SK-N-SH (cell line): ENCODE measurements around the gene SECISBP2L. TPM values are rescaled to one million over a fixed set of nuclear protein-coding genes. Genes with fewer than 3 reads are reported as not detected.
A peak's percentile ranks its signal among the peaks of the same experiment; 100 is the strongest.

Source experiments
- CTCF ChIA-PET: fragments of 300-600, 350-600 bp; formaldehyde crosslinking; extraction: SDS; loops from one replicate; lab custom pipeline; 2021; lab: Yijun Ruan, JAX
- POLR2A ChIA-PET: fragments of 350-600 bp; sonication (Branson Sonifier 250); formaldehyde crosslinking; extraction: SDS; loops from one replicate; lab custom pipeline; 2020; ENCODE audit warnings: antibody characterized with exemption, inconsistent platforms; lab: Yijun Ruan, JAX
- DNase-seq: peaks from one replicate; pipeline ENCODE4 v3.0.0; 2012
- H2AFZ ChIP-seq: fragments of 200-600 bp; sonication (generic); 2 replicates; pipeline ENCODE4 v1.8.1; 2016; ENCODE audit warnings: antibody characterized with exemption, mild to moderate bottlenecking, low read depth
- H3F3A ChIP-seq: fragments of 200-600 bp; sonication (generic); replicated peaks from 2 replicates; pipeline ENCODE3; 2016; ENCODE audit warnings: antibody characterized with exemption, mild to moderate bottlenecking; ENCODE audit not compliant: insufficient read depth
- H3K27ac ChIP-seq, 2 experiments: fragments of 200-500 bp in 1 of 2; fragments of 200-600 bp in 1 of 2; sonication (Bioruptor generic) in 1 of 2; sonication (generic), shearing (Covaris generic) in 1 of 2; 2 replicates each; pipeline versions ENCODE4 v1.5.1 to v1.6.1; 2014 to 2016; ENCODE audit warnings: low read depth in 2 of 2, inconsistent platforms in 1 of 2, low read length in 1 of 2, mild to moderate bottlenecking in 1 of 2, mixed read lengths in 1 of 2
- H3K27me3 ChIP-seq: fragments of 200-600 bp; sonication (generic), shearing (Covaris generic); 2 replicates; pipeline ENCODE4 v1.6.1; 2016; ENCODE audit warnings: mixed run types; ENCODE audit not compliant: insufficient read depth
- H3K36me3 ChIP-seq, 2 experiments: fragments of 200-500 bp in 1 of 2; fragments of 200-600 bp in 1 of 2; sonication (Bioruptor generic) in 1 of 2; sonication (generic) in 1 of 2; replicated peaks in 1 of 2; 2 replicates each; pipeline versions ENCODE3 to v1.5.1; 2014 to 2016; ENCODE audit warnings: low read length in 1 of 2, mild to moderate bottlenecking in 1 of 2; ENCODE audit not compliant: insufficient read depth in 2 of 2, control insufficient read depth in 1 of 2
- H3K4me1 ChIP-seq, 2 experiments: fragments of 200-500 bp in 1 of 2; fragments of 200-600 bp in 1 of 2; sonication (Bioruptor generic) in 1 of 2; sonication (generic), shearing (Covaris generic) in 1 of 2; 2 replicates each; pipeline versions ENCODE4 v1.5.1 to v1.6.1; 2014 to 2016; ENCODE audit warnings: low read depth in 1 of 2, low read length in 1 of 2, mixed run types in 1 of 2; ENCODE audit not compliant: insufficient read depth in 2 of 2, control insufficient read depth in 1 of 2
- H3K4me2 ChIP-seq: fragments of 200-600 bp; sonication (generic), shearing (Covaris generic); 2 replicates; pipeline ENCODE4 v1.6.1; 2017; ENCODE audit warnings: mixed run types
- H3K4me3 ChIP-seq, 2 experiments: fragments of 200-500 bp in 1 of 2; fragments of 200-600 bp in 1 of 2; sonication (Bioruptor generic) in 1 of 2; sonication (generic), shearing (Covaris generic) in 1 of 2; 2 replicates each; pipeline versions ENCODE4 v1.5.1 to v1.8.1; 2014 to 2016; ENCODE audit warnings: low read depth in 2 of 2, inconsistent platforms in 1 of 2, low read length in 1 of 2, mild to moderate bottlenecking in 1 of 2, mixed read lengths in 1 of 2, moderate library complexity in 1 of 2
- H3K79me2 ChIP-seq: fragments of 200-600 bp; sonication (generic); 2 replicates; pipeline ENCODE4 v1.8.1; 2017; ENCODE audit warnings: mild to moderate bottlenecking; ENCODE audit not compliant: insufficient read depth
- H3K9ac ChIP-seq: fragments of 200-600 bp; sonication (generic); 2 replicates; pipeline ENCODE4 v1.6.1; 2017; ENCODE audit warnings: mixed run types
- H3K9me2 ChIP-seq: fragments of 200-600 bp; sonication (generic); 2 replicates; pipeline ENCODE4 v1.6.1; 2017; ENCODE audit warnings: mixed run types
- H3K9me3 ChIP-seq: fragments of 200-600 bp; sonication (generic); 2 replicates; pipeline ENCODE4 v1.6.1; 2017; ENCODE audit warnings: mixed run types, mild to moderate bottlenecking, moderate library complexity
- H4K20me1 ChIP-seq: fragments of 200-600 bp; sonication (generic); 2 replicates; pipeline ENCODE4 v1.6.1; 2017; ENCODE audit warnings: mild to moderate bottlenecking, mixed run types; ENCODE audit not compliant: insufficient read depth
- CHD2 ChIP-seq: fragments of 150-350 bp; IDR thresholded peaks from 2 replicates; pipeline ENCODE4 v1.6.1; 2018; ENCODE audit warnings: low read length; ENCODE audit not compliant: partially characterized antibody
- ELF1 ChIP-seq: IDR thresholded peaks from 2 replicates; pipeline ENCODE4 v1.4.0; 2012
- EP300 ChIP-seq, 2 experiments: IDR thresholded peaks; 2 replicates each; pipeline versions ENCODE4 v1.4.0 to v1.6.1; 2012; ENCODE audit warnings: borderline replicate concordance in 1 of 2, low read depth in 1 of 2, low read length in 1 of 2
- EZH2phosphoT487 ChIP-seq: fragments of 200-600 bp; sonication (generic); IDR thresholded peaks from 2 replicates; pipeline ENCODE4 v1.6.1; 2017; ENCODE audit warnings: low read depth, mixed run types, mild to moderate bottlenecking, antibody characterized with exemption, moderate library complexity, borderline replicate concordance
- FOSL2 ChIP-seq: IDR thresholded peaks from 2 replicates; pipeline ENCODE4 v1.4.0; 2012; ENCODE audit warnings: low read depth, mild to moderate bottlenecking, moderate library complexity, borderline replicate concordance
- FOXM1 ChIP-seq: IDR thresholded peaks from 2 replicates; pipeline ENCODE4 v1.4.0; 2012; ENCODE audit warnings: low read depth, mild to moderate bottlenecking
- GABPA ChIP-seq: IDR thresholded peaks from 2 replicates; pipeline ENCODE4 v1.4.0; 2012; ENCODE audit warnings: low read depth, mild to moderate bottlenecking
- GATA2 ChIP-seq: sonication (generic); formaldehyde crosslinking; IDR thresholded peaks from 2 replicates; pipeline ENCODE4 v1.5.0; 2020; ENCODE audit warnings: mild to moderate bottlenecking, missing genetic modification reagents
- JUND ChIP-seq: IDR thresholded peaks from 2 replicates; pipeline ENCODE4 v1.4.0; 2012
- MAX ChIP-seq: IDR thresholded peaks from 2 replicates; pipeline ENCODE4 v1.4.0; 2012; ENCODE audit warnings: low read depth
- MEF2A ChIP-seq: IDR thresholded peaks from 2 replicates; pipeline ENCODE4 v1.4.0; 2012; ENCODE audit warnings: low read depth, borderline replicate concordance
- MXI1 ChIP-seq: IDR thresholded peaks from 2 replicates; pipeline ENCODE4 v1.6.1; 2012; ENCODE audit warnings: mild to moderate bottlenecking, low read depth, low read length, improper control_type of control experiment
- NFIC ChIP-seq: IDR thresholded peaks from 2 replicates; pipeline ENCODE4 v1.4.0; 2012; ENCODE audit warnings: borderline replicate concordance
- PBX3 ChIP-seq: IDR thresholded peaks from 2 replicates; pipeline ENCODE4; 2012
- RAD21 ChIP-seq: IDR thresholded peaks from 2 replicates; pipeline ENCODE4 v1.6.1; 2012; ENCODE audit warnings: mild to moderate bottlenecking, low read length
- RCOR1 ChIP-seq: fragments of 150-350 bp; IDR thresholded peaks from 2 replicates; pipeline ENCODE4 v1.6.1; 2017; ENCODE audit warnings: antibody characterized with exemption, low read length
- REST ChIP-seq: IDR thresholded peaks from 2 replicates; pipeline ENCODE4 v1.6.1; 2012; ENCODE audit warnings: mild to moderate bottlenecking, low read depth, low read length, moderate library complexity
- RFX5 ChIP-seq: IDR thresholded peaks from 2 replicates; pipeline ENCODE4 v1.6.1; 2012; ENCODE audit warnings: mild to moderate bottlenecking, improper control_type of control experiment, low read length
- RXRA ChIP-seq: IDR thresholded peaks from 2 replicates; pipeline ENCODE4 v1.4.0; 2012; ENCODE audit warnings: low read depth, mild to moderate bottlenecking, borderline replicate concordance
- SIN3A ChIP-seq: IDR thresholded peaks from 2 replicates; pipeline ENCODE4 v1.6.1; 2012; ENCODE audit warnings: low read depth, mild to moderate bottlenecking, low read length, moderate library complexity, borderline replicate concordance
- SMC3 ChIP-seq: IDR thresholded peaks from 2 replicates; pipeline ENCODE4 v1.6.1; 2012; ENCODE audit warnings: low read depth, low read length, improper control_type of control experiment
- TAF1 ChIP-seq: IDR thresholded peaks from 2 replicates; pipeline ENCODE4 v1.6.1; 2012; ENCODE audit warnings: low read depth, mild to moderate bottlenecking, low read length, moderate library complexity, borderline replicate concordance
- TCF12 ChIP-seq: IDR thresholded peaks from 2 replicates; pipeline ENCODE4 v1.4.0; 2012
- TEAD4 ChIP-seq: IDR thresholded peaks from 2 replicates; pipeline ENCODE4 v1.4.0; 2012; ENCODE audit warnings: mild to moderate bottlenecking, borderline replicate concordance; ENCODE audit not compliant: insufficient read depth
- USF2 ChIP-seq: fragments of 150-350 bp; IDR thresholded peaks from 2 replicates; pipeline ENCODE4 v1.6.1; 2017; ENCODE audit warnings: antibody characterized with exemption, low read length, low read depth, borderline replicate concordance
- YY1 ChIP-seq: IDR thresholded peaks from 2 replicates; pipeline ENCODE4 v1.4.0; 2012; ENCODE audit warnings: low read depth, mild to moderate bottlenecking
- ZBTB33 ChIP-seq: IDR thresholded peaks from 2 replicates; pipeline ENCODE4 v1.4.0; 2012; ENCODE audit warnings: low read depth, borderline replicate concordance
- WGBS: methylation state at CpG from one replicate; pipeline ENCODE4 v1.1.6; 2017; ENCODE audit warnings: low lambda C conversion rate; 5-methylcytosine and 5-hydroxymethylcytosine counted together
- polyA plus RNA-seq, 3 experiments: library from polyadenylated mRNA; depleted of rRNA; stranded (reverse); fragments of >200 nt; gene quantifications; 2 replicates each; pipeline ENCODE4 v1.2.3, GENCODE V29; 2012

SECISBP2L gene
- polyA plus RNA-seq, 1 of the 3 experiments (the other 2 are of a cell fraction): 6.0 TPM

GRCh38 chr15:49060710-49061495 lies 14.7 kb upstream of the SECISBP2L start:
- Histone ChIP-seq H3K27me3 (no peaks in the 10 kb centered on the region), H3K36me3 (no peaks in the 10 kb centered on the region), H3K27ac (peak overlapping the region; percentile 48 to 66; a peak in 3 of 4 replicates), H3K9ac (0 out of 2 replicates have a peak overlapping the region, but pooled peaks have one; percentile 15), H2AFZ (peak overlapping the region; percentile 17), H3F3A (peaks cover 24% of the 10 kb centered on the region), H3K4me3 (no peak overlapping the region), H3K79me2 (no peaks in the 10 kb centered on the region), H3K4me1 (peaks cover 10 to 20% of the 10 kb centered on the region in 2 experiments), H3K9me3 (no peaks in the 10 kb centered on the region), H4K20me1 (no peaks in the 10 kb centered on the region), H3K4me2 (peak overlapping the region; percentile 13; the same call in 1 of the 2 replicates), H3K9me2 (no peaks in the 10 kb centered on the region)
- ChIA-PET CTCF (interaction anchor here (0.9 to 1.0 kb wide), 3 partner anchors 14 to 45 kb away, joined by 3 read pairs; no protein-coding TSS in a partner anchor), POLR2A (no interaction called here)
- 65% methylated on average over 4 of the region's 4 CpGs for WGBS
- DNase-seq: no peak
- TF ChIP-seq USF2 (no peak), TAF1 (no peak), FOSL2 (peak; percentile 35; the same call in 1 of the 2 replicates), FOXM1 (no peak), GABPA (no peak), MAX (no peak), YY1 (no peak), EZH2phosphoT487 (no peak), RFX5 (no peak), RXRA (no peak), MXI1 (no peak), JUND (peak; percentile 61), SIN3A (no peak), TCF12 (peak; percentile 56), RCOR1 (no peak), CHD2 (no peak), SMC3 (no peak), ELF1 (no peak), MEF2A (no peak), PBX3 (peak; percentile 41; the same call in 1 of the 2 replicates), RAD21 (no peak), ZBTB33 (no peak), NFIC (no peak), TEAD4 (no peak), GATA2 (no peak), EP300 (IDR thresholded peaks at IDR 0.05; ENCODE audit: borderline replicate concordance in 1 of 2, low read depth in 1 of 2, low read length in 1 of 2) (0 out of 4 replicates have a peak, but pooled peaks of 1 of the 2 experiments have one; percentile 19), REST (no peak)
